HEK293 (cell line): Measurements from ENCODE around the gene MUC5B.

ENCODE experiments used
- CTCF ChIA-PET: fragments of 350-600 bp; formaldehyde crosslinking; extraction: SDS; loops from one replicate; lab custom pipeline; 2021; ENCODE audit warnings: antibody characterized with exemption; lab: Yijun Ruan, JAX
- POLR2A ChIA-PET: fragments of 300-600 bp; formaldehyde crosslinking; extraction: SDS; loops from one replicate; lab custom pipeline; 2020; ENCODE audit warnings: antibody characterized with exemption, inconsistent platforms; lab: Yijun Ruan, JAX
- H3K27ac ChIP-seq: fragments of 200-500 bp; sonication (Bioruptor generic); 2 replicates; pipeline ENCODE4 v1.5.1; 2014; ENCODE audit warnings: low read depth, low read length, control low read depth, inconsistent platforms; ENCODE audit errors: extremely low read depth
- H3K36me3 ChIP-seq, 2 experiments: fragments of 200-500 bp in 1 of 2; sonication (Bioruptor generic) in 1 of 2; 1 replicate in 1 of 2; 2 replicates in 1 of 2; pipeline ENCODE4 v1.5.1; 2014 to 2017; ENCODE audit warnings: inconsistent platforms in 2 of 2, low read length in 2 of 2; ENCODE audit not compliant: control insufficient read depth in 2 of 2, insufficient read depth in 1 of 2
- H3K4me1 ChIP-seq: fragments of 200-500 bp; sonication (Bioruptor generic); 2 replicates; pipeline ENCODE4 v1.5.1; 2014; ENCODE audit warnings: mild to moderate bottlenecking, low read length, inconsistent platforms; ENCODE audit not compliant: control insufficient read depth, insufficient read depth
- H3K4me3 ChIP-seq: 2 replicates; pipeline ENCODE4 v1.5.1; 2011; ENCODE audit warnings: low read depth, mild to moderate bottlenecking, control low read depth, low read length, moderate library complexity
- H3K9me3 ChIP-seq: fragments of 200-500 bp; sonication (Bioruptor generic); 2 replicates; pipeline ENCODE4 v1.5.1; 2014; ENCODE audit warnings: low read depth, low read length, inconsistent platforms; ENCODE audit not compliant: control insufficient read depth, insufficient read depth
- BCL11A ChIP-seq: fragments of 450-650 bp; formaldehyde crosslinking; IDR thresholded peaks from 2 replicates; pipeline ENCODE4 v1.5.1; 2016; ENCODE audit warnings: low read depth, missing biosample characterization, missing genetic modification characterization
- SETDB1 ChIP-seq: IDR thresholded peaks from one replicate; pipeline ENCODE4 v1.6.1; 2017; ENCODE audit warnings: mild to moderate bottlenecking, low read length, moderate library complexity, mixed read lengths; ENCODE audit not compliant: insufficient read length
- SP7 ChIP-seq: fragments of 450-650 bp; formaldehyde crosslinking; IDR thresholded peaks from 2 replicates; pipeline ENCODE4 v1.5.1; 2016; ENCODE audit warnings: missing biosample characterization, missing genetic modification characterization
- WT1 ChIP-seq: fragments of 450-650 bp; formaldehyde crosslinking; IDR thresholded peaks from 2 replicates; pipeline ENCODE4 v1.5.1; 2016; ENCODE audit warnings: missing biosample characterization, missing genetic modification characterization
- ZBTB7A ChIP-seq: fragments of 450-650 bp; formaldehyde crosslinking; IDR thresholded peaks from 2 replicates; pipeline ENCODE4 v1.5.1; 2016; ENCODE audit warnings: low read depth, missing biosample characterization, missing genetic modification characterization
- ZNF132 ChIP-seq: fragments of 450-650 bp; formaldehyde crosslinking; IDR thresholded peaks from 2 replicates; pipeline ENCODE4 v1.5.1; 2017; ENCODE audit warnings: missing biosample characterization, missing genetic modification characterization, borderline replicate concordance
- ZNF133 ChIP-seq: fragments of 450-650 bp; formaldehyde crosslinking; IDR thresholded peaks from 2 replicates; pipeline ENCODE4 v1.5.1; 2016; ENCODE audit warnings: missing biosample characterization, missing genetic modification characterization
- ZNF148 ChIP-seq: fragments of 450-650 bp; formaldehyde crosslinking; IDR thresholded peaks from 2 replicates; pipeline ENCODE4 v1.5.0; 2017; ENCODE audit warnings: missing biosample characterization, missing genetic modification characterization, borderline replicate concordance
- ZNF169 ChIP-seq: fragments of 450-650 bp; formaldehyde crosslinking; IDR thresholded peaks from 2 replicates; pipeline ENCODE4 v1.5.1; 2016; ENCODE audit warnings: missing biosample characterization, missing genetic modification characterization
- ZNF221 ChIP-seq: fragments of 450-650 bp; formaldehyde crosslinking; IDR thresholded peaks from 2 replicates; pipeline ENCODE4 v1.5.1; 2017; ENCODE audit warnings: missing biosample characterization, missing genetic modification characterization, borderline replicate concordance
- ZNF223 ChIP-seq: fragments of 450-650 bp; formaldehyde crosslinking; IDR thresholded peaks from 2 replicates; pipeline ENCODE4 v1.5.1; 2016; ENCODE audit warnings: missing biosample characterization, missing genetic modification characterization
- ZNF404 ChIP-seq: fragments of 450-650 bp; formaldehyde crosslinking; IDR thresholded peaks from 2 replicates; pipeline ENCODE4 v1.5.1; 2017; ENCODE audit warnings: missing biosample characterization, missing genetic modification characterization
- ZNF423 ChIP-seq: fragments of 450-650 bp; formaldehyde crosslinking; IDR thresholded peaks from 2 replicates; pipeline ENCODE4 v1.5.1; 2016; ENCODE audit warnings: missing biosample characterization, missing genetic modification characterization
- ZNF426 ChIP-seq: fragments of 450-650 bp; formaldehyde crosslinking; IDR thresholded peaks from 2 replicates; pipeline ENCODE4 v1.5.1; 2017; ENCODE audit warnings: missing biosample characterization, missing genetic modification characterization, mild to moderate bottlenecking, inconsistent platforms, moderate library complexity
- ZNF521 ChIP-seq: fragments of 450-650 bp; formaldehyde crosslinking; IDR thresholded peaks from 2 replicates; pipeline ENCODE4 v1.5.1; 2017; ENCODE audit warnings: missing biosample characterization, mild to moderate bottlenecking, missing genetic modification characterization
- ZNF549 ChIP-seq: fragments of 450-650 bp; IDR thresholded peaks from 2 replicates; pipeline ENCODE4 v1.5.1; 2018; ENCODE audit warnings: missing biosample characterization, missing genetic modification characterization, mild to moderate bottlenecking, inconsistent platforms, moderate library complexity
- ZNF654 ChIP-seq: fragments of 450-650 bp; formaldehyde crosslinking; IDR thresholded peaks from 2 replicates; pipeline ENCODE4 v1.5.1; 2016; ENCODE audit warnings: low read depth, missing biosample characterization, missing genetic modification characterization
- ZNF658 ChIP-seq: fragments of 450-650 bp; formaldehyde crosslinking; IDR thresholded peaks from 2 replicates; pipeline ENCODE4; 2016; ENCODE audit warnings: missing biosample characterization, missing genetic modification characterization
- ZNF660 ChIP-seq: fragments of 450-650 bp; IDR thresholded peaks from 2 replicates; pipeline ENCODE4 v1.5.1; 2018; ENCODE audit warnings: missing biosample characterization, mild to moderate bottlenecking, missing genetic modification characterization
- ZNF785 ChIP-seq: fragments of 450-650 bp; formaldehyde crosslinking; IDR thresholded peaks from 2 replicates; pipeline ENCODE4 v1.5.1; 2016; ENCODE audit warnings: missing biosample characterization, missing genetic modification characterization
- ZNF792 ChIP-seq: fragments of 450-650 bp; formaldehyde crosslinking; IDR thresholded peaks from 2 replicates; pipeline ENCODE4 v1.5.1; 2016; ENCODE audit warnings: missing biosample characterization, missing genetic modification characterization
- ZSCAN30 ChIP-seq: fragments of 450-650 bp; IDR thresholded peaks from 2 replicates; pipeline ENCODE4 v1.5.1; 2018; ENCODE audit warnings: missing biosample characterization, mild to moderate bottlenecking, missing genetic modification characterization, moderate library complexity
- TF ChIP-seq, protein P1 (sequence below): fragments of 450-650 bp; formaldehyde crosslinking; IDR thresholded peaks from 2 replicates; pipeline ENCODE4 v1.5.1; 2016; ENCODE audit warnings: missing biosample characterization, missing genetic modification characterization
- TF ChIP-seq, protein P2 (sequence below): fragments of 450-650 bp; formaldehyde crosslinking; IDR thresholded peaks from 2 replicates; pipeline ENCODE4 v1.5.1; 2016; ENCODE audit warnings: missing biosample characterization, missing genetic modification characterization
- TF ChIP-seq, protein P3 (sequence below): fragments of 450-650 bp; formaldehyde crosslinking; IDR thresholded peaks from 2 replicates; pipeline ENCODE4 v1.5.1; 2016; ENCODE audit warnings: missing biosample characterization, missing genetic modification characterization

Gene MUC5B

DNA sequence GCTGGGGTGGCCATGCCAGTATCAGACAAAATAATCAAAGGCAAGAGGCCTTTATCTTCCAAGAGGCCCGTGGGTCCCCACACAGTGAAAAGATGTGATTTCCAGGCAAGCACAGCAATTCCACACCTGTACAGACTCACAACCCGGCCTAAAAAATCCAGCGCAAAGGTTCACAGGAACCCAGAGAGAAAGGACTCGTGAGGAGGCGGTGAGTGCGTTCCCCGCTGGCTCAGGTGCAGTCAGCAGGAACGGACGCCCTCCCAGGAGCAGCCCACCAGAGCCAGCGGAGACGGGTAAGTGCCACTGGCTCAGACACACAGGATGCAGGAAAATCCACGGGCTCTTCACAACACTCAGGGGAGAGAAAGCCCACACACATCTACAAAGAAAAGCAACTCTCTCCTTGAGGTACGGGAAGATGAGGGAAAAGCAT lies 82.2 kb downstream of the MUC5B start:
- TF ChIP-seq ZSCAN30 (tag by site-specific recombination), result no peak
- TF ChIP-seq ZNF169 (tag by site-specific recombination), result no peak
- no peak for TF ChIP-seq ZNF423 (tag by site-specific recombination)
- TF ChIP-seq, protein P1, sequence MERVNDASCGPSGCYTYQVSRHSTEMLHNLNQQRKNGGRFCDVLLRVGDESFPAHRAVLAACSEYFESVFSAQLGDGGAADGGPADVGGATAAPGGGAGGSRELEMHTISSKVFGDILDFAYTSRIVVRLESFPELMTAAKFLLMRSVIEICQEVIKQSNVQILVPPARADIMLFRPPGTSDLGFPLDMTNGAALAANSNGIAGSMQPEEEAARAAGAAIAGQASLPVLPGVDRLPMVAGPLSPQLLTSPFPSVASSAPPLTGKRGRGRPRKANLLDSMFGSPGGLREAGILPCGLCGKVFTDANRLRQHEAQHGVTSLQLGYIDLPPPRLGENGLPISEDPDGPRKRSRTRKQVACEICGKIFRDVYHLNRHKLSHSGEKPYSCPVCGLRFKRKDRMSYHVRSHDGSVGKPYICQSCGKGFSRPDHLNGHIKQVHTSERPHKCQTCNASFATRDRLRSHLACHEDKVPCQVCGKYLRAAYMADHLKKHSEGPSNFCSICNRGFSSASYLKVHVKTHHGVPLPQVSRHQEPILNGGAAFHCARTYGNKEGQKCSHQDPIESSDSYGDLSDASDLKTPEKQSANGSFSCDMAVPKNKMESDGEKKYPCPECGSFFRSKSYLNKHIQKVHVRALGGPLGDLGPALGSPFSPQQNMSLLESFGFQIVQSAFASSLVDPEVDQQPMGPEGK (tag by site-specific recombination), result no peak
- TF ChIP-seq ZNF132 (tag by site-specific recombination), result no peak
- TF ChIP-seq ZNF426 (tag by site-specific recombination), result no peak
- no peak for TF ChIP-seq WT1 (tag by site-specific recombination)
- no peak for TF ChIP-seq ZBTB7A (tag by site-specific recombination)
- no peak for TF ChIP-seq ZNF654 (tag by site-specific recombination)
- no peak for TF ChIP-seq ZNF133 (tag by site-specific recombination)
- no peak for TF ChIP-seq ZNF785
- no peak for TF ChIP-seq ZNF660
- TF ChIP-seq ZNF549 (tag by site-specific recombination), result no peak
- no peak for TF ChIP-seq ZNF223
- TF ChIP-seq ZNF148, result no peak
- TF ChIP-seq, all 188 proteins: peak for 0
- Histone ChIP-seq H3K27ac (no peak overlapping the region), H3K9me3 (no peaks in the 10 kb centered on the region), H3K4me3 (no peak overlapping the region), H3K36me3 (peaks cover 0 to 44% of the 10 kb centered on the region in 2 experiments; a peak in 1 of 3 replicates), H3K4me1 (no peaks in the 10 kb centered on the region)
- ChIA-PET CTCF (interaction anchor here (0.7 to 0.8 kb wide), 2 partner anchors 270 to 389 kb away, joined by 3 to 4 read pairs; no protein-coding TSS in a partner anchor), POLR2A (no interaction called here)

- CTCF ChIA-PET, result interaction anchor here (0.7 to 0.8 kb wide), 2 partner anchors 269 to 389 kb away, joined by 3 to 4 read pairs; no protein-coding TSS in a partner anchor
- no peaks in the 10 kb centered on the region for H3K4me1 ChIP-seq
- POLR2A ChIA-PET, result no interaction called here
Observed at GRCh38 chr11:1305501-1306056, 82.7 kb downstream of the MUC5B start.

DNA sequence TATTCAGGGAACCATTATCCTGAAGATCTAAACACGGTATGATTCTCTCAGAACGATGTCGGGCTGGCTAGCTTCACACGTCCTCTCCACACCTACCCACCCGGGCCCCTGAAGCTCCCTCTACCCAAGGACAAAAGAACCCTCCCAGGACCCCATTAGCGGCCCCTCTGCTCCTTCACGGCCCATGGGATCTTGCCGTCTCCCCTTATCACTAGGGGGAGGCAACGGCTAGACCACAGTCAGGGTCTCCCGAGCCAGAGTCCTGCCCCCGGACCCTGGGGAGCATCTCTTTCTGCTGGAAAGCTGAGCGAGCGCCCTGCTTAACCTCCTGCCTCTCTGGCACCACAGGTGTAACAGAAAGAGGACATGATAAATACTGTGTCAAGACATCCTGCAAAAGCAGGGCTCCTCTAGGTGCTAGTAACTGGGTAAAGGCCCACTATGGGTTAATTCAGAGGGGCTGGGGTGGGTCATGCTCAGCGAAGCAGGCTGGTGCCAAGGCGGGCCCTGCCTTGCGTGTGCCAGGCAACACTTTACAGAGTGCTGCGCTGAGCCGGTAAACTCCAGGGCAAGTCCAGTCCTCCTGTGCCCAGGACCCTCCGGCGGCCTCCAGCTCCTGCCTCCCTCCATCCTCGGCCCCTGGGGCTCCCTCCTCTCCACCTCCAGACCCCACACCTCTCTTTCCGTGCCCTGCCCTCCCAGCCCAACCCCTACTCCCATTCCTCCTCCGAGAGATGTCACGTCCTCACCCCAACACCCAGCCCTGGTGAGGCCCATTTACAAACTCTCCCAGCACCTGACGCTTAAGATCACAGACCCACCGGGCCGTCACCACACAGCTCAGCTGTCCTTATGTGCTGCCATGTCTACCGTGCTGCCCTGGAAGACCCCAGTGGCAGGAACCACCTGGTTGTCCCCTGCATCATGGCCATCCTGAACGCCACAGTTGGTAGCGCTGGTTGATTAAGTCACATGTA lies 83.6 kb downstream of the MUC5B start:
- Histone ChIP-seq H3K27ac (no peak overlapping the region), H3K36me3 (peaks cover 0 to 44% of the 10 kb centered on the region in 2 experiments; a peak in 1 of 3 replicates), H3K4me1 (no peaks in the 10 kb centered on the region), H3K9me3 (no peaks in the 10 kb centered on the region), H3K4me3 (no peak overlapping the region)
- CTCF ChIA-PET, result no interaction called here
- POLR2A ChIA-PET, result no interaction called here
- no peak for TF ChIP-seq ZNF221 (tag by site-specific recombination)
- no peak for TF ChIP-seq ZNF658
- TF ChIP-seq, protein P2, sequence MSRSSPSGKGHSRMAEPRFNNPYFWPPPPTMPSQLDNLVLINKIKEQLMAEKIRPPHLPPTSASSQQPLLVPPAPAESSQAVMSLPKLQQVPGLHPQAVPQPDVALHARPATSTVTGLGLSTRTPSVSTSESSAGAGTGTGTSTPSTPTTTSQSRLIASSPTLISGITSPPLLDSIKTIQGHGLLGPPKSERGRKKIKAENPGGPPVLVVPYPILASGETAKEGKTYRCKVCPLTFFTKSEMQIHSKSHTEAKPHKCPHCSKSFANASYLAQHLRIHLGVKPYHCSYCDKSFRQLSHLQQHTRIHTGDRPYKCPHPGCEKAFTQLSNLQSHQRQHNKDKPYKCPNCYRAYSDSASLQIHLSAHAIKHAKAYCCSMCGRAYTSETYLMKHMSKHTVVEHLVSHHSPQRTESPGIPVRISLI, result no peak
- no peak for TF ChIP-seq SETDB1
- no peak for TF ChIP-seq ZNF792 (tag by site-specific recombination)
- TF ChIP-seq BCL11A (tag by site-specific recombination), result no peak
- TF ChIP-seq SP7, result no peak
- TF ChIP-seq, protein P3, sequence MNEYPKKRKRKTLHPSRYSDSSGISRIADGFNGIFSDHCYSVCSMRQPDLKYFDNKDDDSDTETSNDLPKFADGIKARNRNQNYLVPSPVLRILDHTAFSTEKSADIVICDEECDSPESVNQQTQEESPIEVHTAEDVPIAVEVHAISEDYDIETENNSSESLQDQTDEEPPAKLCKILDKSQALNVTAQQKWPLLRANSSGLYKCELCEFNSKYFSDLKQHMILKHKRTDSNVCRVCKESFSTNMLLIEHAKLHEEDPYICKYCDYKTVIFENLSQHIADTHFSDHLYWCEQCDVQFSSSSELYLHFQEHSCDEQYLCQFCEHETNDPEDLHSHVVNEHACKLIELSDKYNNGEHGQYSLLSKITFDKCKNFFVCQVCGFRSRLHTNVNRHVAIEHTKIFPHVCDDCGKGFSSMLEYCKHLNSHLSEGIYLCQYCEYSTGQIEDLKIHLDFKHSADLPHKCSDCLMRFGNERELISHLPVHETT (tag by site-specific recombination), result no peak
- TF ChIP-seq ZNF423 (tag by site-specific recombination), result no peak

More at GRCh38 chr11:1305501-1306056, 82.7 kb downstream of the MUC5B start:
- Histone ChIP-seq H3K27ac (no peak overlapping the region), H3K36me3 (peaks cover 0 to 44% of the 10 kb centered on the region in 2 experiments; a peak in 1 of 3 replicates), H3K9me3 (no peaks in the 10 kb centered on the region), H3K4me3 (no peak overlapping the region)
- TF ChIP-seq ZNF404 (no peak), ZNF521 (tag by site-specific recombination) (no peak)
